ENCODE data around the gene PRKCE. TPM values are rescaled to one million over a fixed set of nuclear protein-coding genes. Genes with fewer than 3 reads are reported as not detected.

Gene PRKCE
- total RNA-seq, 1 donor, result 12.5 TPM

DNA sequence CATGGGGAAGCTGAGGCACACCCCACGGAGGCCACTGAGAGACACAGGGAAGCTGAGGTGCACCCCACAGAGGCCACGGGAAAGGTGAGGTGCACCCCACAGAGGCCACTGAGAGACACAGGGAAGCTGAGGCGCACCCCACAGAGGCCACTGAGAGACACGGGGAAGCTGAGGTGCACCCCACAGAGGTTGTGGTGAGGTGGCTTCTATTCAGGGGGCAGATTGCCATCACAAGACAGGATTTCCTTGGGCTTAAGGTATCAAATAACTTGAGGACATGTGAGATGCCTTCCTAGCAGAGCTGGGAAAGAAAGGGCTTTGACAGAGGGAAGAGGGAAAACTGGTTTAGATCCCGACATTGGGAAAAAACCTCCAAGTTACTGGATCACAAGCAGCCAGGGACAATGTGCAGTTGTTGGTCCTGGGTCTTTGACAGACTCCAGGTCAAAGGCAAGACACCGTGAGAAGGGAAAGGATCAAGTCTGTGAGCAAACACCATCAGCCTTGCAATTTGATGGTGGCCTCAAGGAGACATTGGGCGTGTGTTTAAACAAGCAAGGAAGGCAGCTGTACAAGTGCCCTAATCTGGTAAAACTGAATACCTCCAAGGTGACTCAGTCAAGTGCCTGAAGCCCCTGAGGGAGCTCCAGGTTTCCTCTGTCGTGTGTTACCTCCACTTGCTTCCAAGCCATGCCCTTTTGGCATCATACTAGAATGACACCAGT is 512.5 kb downstream of the PRKCE start:
- TF ChIP-seq, protein P1, sequence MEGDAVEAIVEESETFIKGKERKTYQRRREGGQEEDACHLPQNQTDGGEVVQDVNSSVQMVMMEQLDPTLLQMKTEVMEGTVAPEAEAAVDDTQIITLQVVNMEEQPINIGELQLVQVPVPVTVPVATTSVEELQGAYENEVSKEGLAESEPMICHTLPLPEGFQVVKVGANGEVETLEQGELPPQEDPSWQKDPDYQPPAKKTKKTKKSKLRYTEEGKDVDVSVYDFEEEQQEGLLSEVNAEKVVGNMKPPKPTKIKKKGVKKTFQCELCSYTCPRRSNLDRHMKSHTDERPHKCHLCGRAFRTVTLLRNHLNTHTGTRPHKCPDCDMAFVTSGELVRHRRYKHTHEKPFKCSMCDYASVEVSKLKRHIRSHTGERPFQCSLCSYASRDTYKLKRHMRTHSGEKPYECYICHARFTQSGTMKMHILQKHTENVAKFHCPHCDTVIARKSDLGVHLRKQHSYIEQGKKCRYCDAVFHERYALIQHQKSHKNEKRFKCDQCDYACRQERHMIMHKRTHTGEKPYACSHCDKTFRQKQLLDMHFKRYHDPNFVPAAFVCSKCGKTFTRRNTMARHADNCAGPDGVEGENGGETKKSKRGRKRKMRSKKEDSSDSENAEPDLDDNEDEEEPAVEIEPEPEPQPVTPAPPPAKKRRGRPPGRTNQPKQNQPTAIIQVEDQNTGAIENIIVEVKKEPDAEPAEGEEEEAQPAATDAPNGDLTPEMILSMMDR (IDR thresholded peaks at IDR 0.05; ENCODE audit: insufficient read depth, low read length), result no peak
- no peak overlapping the region for H3K4me3 ChIP-seq (ENCODE audit: low read depth, low read length)
- DNase-seq (ENCODE audit: low read depth), result peak; percentile 41

DNA sequence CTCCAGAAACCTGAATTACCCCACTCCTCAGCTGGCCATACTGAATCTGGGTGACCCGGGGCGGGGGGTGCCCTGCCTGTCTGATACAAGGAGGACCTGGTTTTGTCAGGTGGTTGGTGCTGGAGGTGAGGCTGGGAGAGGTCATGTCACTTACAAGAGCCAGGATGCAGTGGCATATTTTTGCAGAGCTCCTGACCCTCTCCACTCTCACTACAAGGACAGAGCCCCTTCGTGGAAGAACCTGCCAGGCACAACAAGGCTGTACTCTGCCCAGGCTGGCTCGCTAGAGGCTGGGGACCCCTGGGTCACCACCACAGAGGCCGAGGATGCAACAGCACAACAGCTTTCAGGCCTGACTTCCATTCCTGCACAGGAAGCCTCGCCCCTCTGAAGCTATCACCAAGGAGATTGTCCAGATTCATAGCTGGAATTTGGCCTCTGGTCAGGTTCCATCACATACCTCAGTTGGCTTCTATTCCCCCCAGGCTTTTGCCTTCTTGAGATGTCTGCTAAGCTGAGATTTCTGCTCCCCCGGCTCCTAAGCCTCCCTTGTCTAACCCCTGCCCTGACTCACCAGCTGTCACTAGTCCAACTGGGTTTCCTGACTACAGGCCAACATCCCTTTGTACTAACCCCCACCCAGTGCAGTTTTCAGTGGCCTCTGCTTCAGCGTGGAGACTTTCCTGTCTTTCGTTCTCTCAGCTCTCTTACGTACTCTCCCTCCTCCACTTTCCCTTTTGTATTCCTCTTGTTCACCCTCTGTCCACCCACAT is 513.2 kb downstream of the PRKCE start:
- TF ChIP-seq, protein P1 (IDR thresholded peaks at IDR 0.05; ENCODE audit: insufficient read depth, low read length), result no peak
- H3K4me3 ChIP-seq (ENCODE audit: low read depth, low read length), result no peak overlapping the region
- DNase-seq (ENCODE audit: low read depth), result peak; percentile 100

DNA sequence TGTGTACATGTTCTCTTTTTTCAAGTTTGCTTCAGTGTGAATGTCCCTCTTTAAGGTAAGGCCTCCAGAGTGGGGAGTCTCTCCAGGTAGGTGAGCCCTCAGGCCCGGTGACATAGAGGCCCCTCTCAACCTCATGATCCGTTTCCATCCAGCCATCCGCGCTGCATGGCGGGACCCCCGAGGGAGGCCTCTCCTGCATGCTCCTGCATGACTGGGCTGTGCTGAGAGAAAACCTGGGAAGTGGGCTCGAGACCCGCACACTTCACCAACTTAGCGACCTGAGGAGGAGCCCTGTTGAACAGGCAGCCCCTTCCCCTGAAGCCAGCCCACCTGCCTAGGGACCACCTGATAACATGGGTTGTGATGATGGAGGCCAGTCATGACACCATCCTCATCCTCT is 514.4 kb downstream of the PRKCE start:
- DNase-seq (ENCODE audit: low read depth), result no peak
- TF ChIP-seq, protein P1 (IDR thresholded peaks at IDR 0.05; ENCODE audit: insufficient read depth, low read length), result no peak
- H3K4me3 ChIP-seq (ENCODE audit: low read depth, low read length), result no peak overlapping the region

DNA sequence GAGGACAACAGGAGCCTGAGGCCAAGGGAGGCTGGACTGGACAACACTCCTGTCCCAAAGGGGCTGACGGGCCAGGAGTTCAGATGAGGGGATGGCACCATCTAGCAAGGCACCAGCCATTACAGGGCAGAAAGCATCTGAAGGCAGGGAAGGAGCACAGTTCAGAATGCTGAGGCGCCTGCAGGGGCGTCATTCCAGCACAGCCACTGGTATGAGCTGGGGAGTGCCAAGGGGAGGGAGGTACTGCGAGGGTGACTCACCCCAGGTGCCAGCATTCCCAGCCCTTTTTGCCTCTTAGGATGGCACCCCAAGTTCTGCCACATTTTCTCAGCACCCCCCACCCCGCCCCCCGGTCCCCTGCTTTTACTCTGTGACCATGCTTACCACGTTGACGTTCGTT is 515.9 kb downstream of the PRKCE start:
- no peak for DNase-seq (ENCODE audit: low read depth)
- TF ChIP-seq, protein P1 (IDR thresholded peaks at IDR 0.05; ENCODE audit: insufficient read depth, low read length), result no peak
- no peak overlapping the region for H3K4me3 ChIP-seq (ENCODE audit: low read depth, low read length)

DNA sequence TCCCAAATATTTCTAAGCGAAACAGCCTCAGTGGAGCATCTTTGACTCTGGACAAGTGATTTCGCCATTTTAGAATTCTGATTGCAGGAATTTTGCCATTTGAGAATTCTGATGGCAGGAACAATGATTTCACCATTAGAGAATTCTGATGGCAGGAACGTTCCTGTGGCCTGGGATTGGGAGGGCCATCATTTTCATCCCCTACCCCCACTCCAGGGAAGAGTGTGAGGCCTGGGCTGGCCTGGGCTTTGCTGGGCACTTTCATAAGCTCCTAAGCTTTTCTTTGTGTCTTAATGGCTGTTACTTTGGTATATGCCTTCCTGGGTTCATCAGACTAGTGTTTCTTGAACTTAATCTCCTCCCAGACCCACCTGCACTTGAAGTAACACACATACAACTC is 516.4 kb downstream of the PRKCE start:
- TF ChIP-seq, protein P1 (IDR thresholded peaks at IDR 0.05; ENCODE audit: insufficient read depth, low read length), result no peak
- DNase-seq (ENCODE audit: low read depth), result peak; percentile 14

DNA sequence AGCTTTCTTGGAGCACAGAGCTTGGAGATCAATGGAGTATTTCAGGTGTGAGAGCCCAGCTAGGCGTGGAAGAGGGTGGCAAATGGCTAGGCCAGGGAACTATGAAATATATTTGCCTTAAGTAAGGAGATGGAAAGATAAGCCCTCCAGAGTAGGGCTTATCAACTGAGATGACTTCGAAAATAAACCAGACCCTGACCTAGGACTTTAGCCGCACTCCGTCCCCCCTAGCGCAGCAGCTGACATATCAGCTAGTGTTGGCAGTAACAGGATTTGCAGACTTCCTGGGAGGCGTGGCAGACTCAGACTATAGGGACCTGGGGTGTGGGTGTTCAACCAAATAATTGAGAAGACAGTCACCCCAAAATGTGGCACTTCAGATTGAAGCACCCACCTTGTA is 518.0 kb downstream of the PRKCE start:
- DNase-seq (ENCODE audit: low read depth), result no peak
- H3K4me3 ChIP-seq (ENCODE audit: low read depth, low read length), result no peak overlapping the region
- TF ChIP-seq, protein P1 (IDR thresholded peaks at IDR 0.05; ENCODE audit: insufficient read depth, low read length), result no peak

More for the DNA sequence above, 516.4 kb downstream of the PRKCE start:
- H3K4me3 ChIP-seq (ENCODE audit: low read depth, low read length), result no peak overlapping the region

All from fibroblast of the aortic adventitia (primary cell).